ENCODE results near the gene SPATA20. TPM values are rescaled to one million over a fixed set of nuclear protein-coding genes. Genes with fewer than 3 reads are reported as not detected.

Gene SPATA20
- total RNA-seq, 1 donor from 2014 or later, result 84.1 TPM

- H3K27ac Mint-ChIP-seq, result no peak overlapping the region
These were observed 9.0 kb upstream of the SPATA20 start for GRCh38 chr17:50537721-50538548.

GRCh38 chr17:50538549-50539410 is 8.2 kb upstream of the SPATA20 start:
- TF ChIP-seq CTCF (IDR thresholded peaks at IDR 0.05; ENCODE audit: unreplicated experiment), result no peak
- Mint-ChIP-seq H3K27ac (no peak overlapping the region), H3K9me3 (ENCODE audit: low read depth) (no peaks in the 10 kb centered on the region), H3K27me3 (peaks cover 6% of the 10 kb centered on the region), H3K36me3 (ENCODE audit: insufficient read depth) (peaks cover 5% of the 10 kb centered on the region), H3K4me1 (ENCODE audit: low read depth) (peaks cover 33% of the 10 kb centered on the region), H3K4me3 (ENCODE audit: low read depth) (no peak overlapping the region)
- DNase-seq (ENCODE audit: low spot score, unreplicated experiment), result no peak

More at GRCh38 chr17:50537721-50538548, 9.0 kb upstream of the SPATA20 start:
- peaks cover 33% of the 10 kb centered on the region for H3K4me1 Mint-ChIP-seq (ENCODE audit: low read depth)
- H3K9me3 Mint-ChIP-seq (ENCODE audit: low read depth), result no peaks in the 10 kb centered on the region
- no peak overlapping the region for H3K4me3 Mint-ChIP-seq (ENCODE audit: low read depth)
- peaks cover 5% of the 10 kb centered on the region for H3K36me3 Mint-ChIP-seq (ENCODE audit: insufficient read depth)
- DNase-seq (ENCODE audit: low spot score, unreplicated experiment), result no peak
- no peak for TF ChIP-seq CTCF (IDR thresholded peaks at IDR 0.05; ENCODE audit: unreplicated experiment)
- H3K27me3 Mint-ChIP-seq, result peaks cover 12% of the 10 kb centered on the region

- Mint-ChIP-seq H3K4me3 (ENCODE audit: low read depth) (no peak overlapping the region), H3K4me1 (ENCODE audit: low read depth) (peaks cover 32% of the 10 kb centered on the region), H3K36me3 (ENCODE audit: insufficient read depth) (peaks cover 5% of the 10 kb centered on the region), H3K27ac (no peak overlapping the region), H3K27me3 (peaks cover 3% of the 10 kb centered on the region), H3K9me3 (ENCODE audit: low read depth) (no peaks in the 10 kb centered on the region)
- TF ChIP-seq CTCF (IDR thresholded peaks at IDR 0.05; ENCODE audit: unreplicated experiment), result no peak
- no peak for DNase-seq (ENCODE audit: low spot score, unreplicated experiment)
These were observed 7.0 kb upstream of the SPATA20 start for GRCh38 chr17:50539762-50540559.

GRCh38 chr17:50540560-50541401 is 6.2 kb upstream of the SPATA20 start:
- no peaks in the 10 kb centered on the region for H3K9me3 Mint-ChIP-seq (ENCODE audit: low read depth)
- no peaks in the 10 kb centered on the region for H3K27me3 Mint-ChIP-seq
- no peak for DNase-seq (ENCODE audit: low spot score, unreplicated experiment)
- H3K27ac Mint-ChIP-seq, result no peak overlapping the region
- H3K4me1 Mint-ChIP-seq (ENCODE audit: low read depth), result peaks cover 30% of the 10 kb centered on the region
- no peak overlapping the region for H3K4me3 Mint-ChIP-seq (ENCODE audit: low read depth)
- H3K36me3 Mint-ChIP-seq (ENCODE audit: insufficient read depth), result peaks cover 5% of the 10 kb centered on the region
- TF ChIP-seq CTCF (IDR thresholded peaks at IDR 0.05; ENCODE audit: unreplicated experiment), result no peak
